IPS DF 6.9 (cell line): Measurements from ENCODE around the gene MFSD6L.

ENCODE experiments used
- DNase-seq: peaks from one replicate; pipeline ENCODE4 v3.0.0-alpha.2; 2013; ENCODE audit warnings: low read depth, low spot score
- H3K27ac ChIP-seq: one replicate; pipeline ENCODE4 v1.5.1; 2013; ENCODE audit warnings: low read length, control low read depth
- H3K27me3 ChIP-seq: 2 replicates; pipeline ENCODE4 v1.6.1; 2013; ENCODE audit warnings: mild to moderate bottlenecking, low read length; ENCODE audit not compliant: control insufficient read depth, insufficient read depth
- H3K36me3 ChIP-seq: 2 replicates; pipeline ENCODE4 v1.6.1; 2013; ENCODE audit warnings: low read length; ENCODE audit not compliant: control insufficient read depth, insufficient read depth
- H3K4me1 ChIP-seq: 2 replicates; pipeline ENCODE4 v1.6.1; 2013; ENCODE audit warnings: low read length; ENCODE audit not compliant: control insufficient read depth, insufficient read depth
- H3K4me3 ChIP-seq: 2 replicates; pipeline ENCODE4 v1.5.1; 2013; ENCODE audit warnings: mild to moderate bottlenecking, low read length
- H3K9me3 ChIP-seq: 2 replicates; pipeline ENCODE4 v1.6.1; 2013; ENCODE audit warnings: low read length, inconsistent platforms; ENCODE audit not compliant: control insufficient read depth, insufficient read depth
- WGBS: extraction: QIAGEN DNeasy Blood & Tissue Kit; methylation state at CpG from one replicate; pipeline ENCODE4 v1.1.7; 2013; ENCODE audit warnings: mixed read lengths, missing lambda C conversion rate; ENCODE audit not compliant: insufficient read length, insufficient coverage; 5-methylcytosine and 5-hydroxymethylcytosine counted together

MFSD6L gene

GRCh38 chr17:8791910-8792270 is 7.3 kb downstream of the MFSD6L start:
- H3K4me1 ChIP-seq = no peaks in the 10 kb centered on the region
- H3K27me3 ChIP-seq = no peaks in the 10 kb centered on the region
- no peaks in the 10 kb centered on the region; the same call in 1 of the 2 replicates for H3K9me3 ChIP-seq
- no CpG with 5 or more reads among the region's 2 CpGs for WGBS
- no peaks in the 10 kb centered on the region for H3K36me3 ChIP-seq
- H3K4me3 ChIP-seq = no peak overlapping the region
- H3K27ac ChIP-seq = no peak overlapping the region
- DNase-seq = no peak

DNA sequence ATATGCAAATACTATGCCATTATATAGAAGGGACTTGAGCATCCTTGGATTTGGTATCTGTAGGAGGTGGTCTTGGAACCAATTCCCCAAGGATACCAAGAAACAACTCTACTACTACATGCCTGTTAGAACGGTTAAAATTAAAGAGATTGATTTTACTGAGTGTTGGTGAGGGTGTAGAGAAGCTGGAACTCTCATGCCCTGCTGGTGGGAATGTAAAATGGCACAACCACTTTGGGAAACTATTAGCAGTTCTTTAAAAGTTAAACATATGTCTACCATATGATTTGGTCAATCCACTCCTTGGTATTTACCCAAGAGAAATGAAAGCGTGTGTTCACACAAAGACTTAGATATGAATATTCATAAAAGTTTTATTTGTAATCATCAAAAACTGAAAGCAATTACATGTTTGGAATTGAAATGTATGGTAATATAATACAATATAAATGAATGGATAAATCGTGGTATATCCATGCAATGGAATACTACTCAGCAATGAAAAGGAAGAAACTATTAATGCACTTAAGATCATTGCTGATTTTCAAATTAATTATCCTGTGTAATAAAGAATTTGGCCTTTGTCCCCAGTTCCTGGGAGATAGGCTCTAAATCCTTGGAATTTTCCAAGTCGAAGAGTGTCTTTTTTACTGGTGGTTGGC is 7.8 kb downstream of the MFSD6L start:
- H3K27me3 ChIP-seq = no peaks in the 10 kb centered on the region
- no peaks in the 10 kb centered on the region for H3K4me1 ChIP-seq
- WGBS = no CpG with 5 or more reads among the region's 4 CpGs
- H3K36me3 ChIP-seq = no peaks in the 10 kb centered on the region
- no peaks in the 10 kb centered on the region; the same call in 1 of the 2 replicates for H3K9me3 ChIP-seq
- H3K27ac ChIP-seq = no peak overlapping the region
- DNase-seq = no peak
- H3K4me3 ChIP-seq = no peak overlapping the region

GRCh38 chr17:8789743-8790142 is 9.4 kb downstream of the MFSD6L start:
- DNase-seq = no peak

DNA sequence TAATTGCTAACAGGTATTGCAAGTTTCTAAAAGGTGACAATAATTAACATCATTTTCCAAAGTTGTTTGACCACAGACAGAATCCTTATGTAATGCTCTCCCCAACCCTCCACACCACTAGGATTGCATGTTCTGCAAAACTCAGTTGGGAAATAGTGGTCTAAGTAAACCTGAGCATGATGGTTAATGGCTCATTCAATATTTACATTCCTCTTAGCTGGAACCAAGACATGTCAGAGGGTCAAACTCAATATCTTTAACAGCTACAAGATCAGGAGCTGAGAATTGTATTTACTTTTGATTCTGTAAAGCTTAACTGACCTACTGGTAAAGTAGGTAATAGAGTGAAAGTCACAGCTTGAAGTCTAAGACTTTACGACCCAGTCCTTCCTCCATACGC is 10.2 kb downstream of the MFSD6L start:
- no CpG with 5 or more reads among the region's 2 CpGs for WGBS
- no peaks in the 10 kb centered on the region for H3K27me3 ChIP-seq
- no peak overlapping the region for H3K4me3 ChIP-seq

More at GRCh38 chr17:8789743-8790142, 9.4 kb downstream of the MFSD6L start:
- no CpG with 5 or more reads among the region's 10 CpGs for WGBS
- Histone ChIP-seq H3K27me3 (no peaks in the 10 kb centered on the region), H3K4me1 (no peaks in the 10 kb centered on the region; the same call in 1 of the 2 replicates), H3K27ac (no peak overlapping the region), H3K36me3 (no peaks in the 10 kb centered on the region), H3K9me3 (no peaks in the 10 kb centered on the region; the same call in 1 of the 2 replicates), H3K4me3 (no peak overlapping the region)

GRCh38 chr17:8785547-8786413 is 13.4 kb downstream of the MFSD6L start:
- no peaks in the 10 kb centered on the region for H3K36me3 ChIP-seq
- H3K27me3 ChIP-seq = no peaks in the 10 kb centered on the region
- H3K27ac ChIP-seq = no peak overlapping the region
- no peak overlapping the region for H3K4me3 ChIP-seq
- WGBS = no CpG with 5 or more reads among the region's 19 CpGs
- H3K9me3 ChIP-seq = no peaks in the 10 kb centered on the region
- DNase-seq = no peak
- no peaks in the 10 kb centered on the region; the same call in 1 of the 2 replicates for H3K4me1 ChIP-seq

More for the DNA sequence above, 10.2 kb downstream of the MFSD6L start:
- no peak overlapping the region for H3K27ac ChIP-seq
- DNase-seq = no peak
- H3K9me3 ChIP-seq = no peaks in the 10 kb centered on the region; the same call in 1 of the 2 replicates
- no peaks in the 10 kb centered on the region; the same call in 1 of the 2 replicates for H3K4me1 ChIP-seq
- no peaks in the 10 kb centered on the region for H3K36me3 ChIP-seq

DNA sequence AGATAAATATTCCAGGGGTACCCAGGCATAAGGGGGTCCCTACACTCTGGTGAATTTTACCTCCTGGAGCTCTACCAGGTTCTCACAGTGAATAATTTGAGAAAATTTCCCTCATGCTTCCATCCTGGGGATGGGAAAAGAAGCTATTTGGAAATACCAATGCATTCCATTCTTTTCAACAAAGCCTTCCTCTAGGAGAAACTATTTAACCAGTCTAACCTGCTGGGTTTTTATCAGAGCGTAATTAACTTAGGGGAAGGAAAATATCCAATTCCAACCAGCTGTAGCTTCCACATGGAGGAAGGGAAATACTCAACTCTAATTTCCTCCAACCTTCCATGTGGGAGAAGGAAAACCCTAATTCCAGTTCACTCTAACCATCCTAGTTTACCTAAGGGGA is 17.0 kb downstream of the MFSD6L start:
- no peaks in the 10 kb centered on the region for H3K9me3 ChIP-seq
- H3K27ac ChIP-seq = no peak overlapping the region
- no peak for DNase-seq
- no peaks in the 10 kb centered on the region for H3K27me3 ChIP-seq
- no peaks in the 10 kb centered on the region; the same call in 1 of the 2 replicates for H3K4me1 ChIP-seq
- H3K4me3 ChIP-seq = no peak overlapping the region
- no peaks in the 10 kb centered on the region for H3K36me3 ChIP-seq
- no CpG with 5 or more reads among the region's 1 CpG for WGBS

- Histone ChIP-seq H3K27me3 (no peaks in the 10 kb centered on the region), H3K36me3 (no peaks in the 10 kb centered on the region), H3K27ac (no peak overlapping the region), H3K9me3 (no peaks in the 10 kb centered on the region), H3K4me1 (no peaks in the 10 kb centered on the region; the same call in 1 of the 2 replicates), H3K4me3 (no peak overlapping the region)
- WGBS = no CpG with 5 or more reads among the region's 4 CpGs
- DNase-seq = no peak
Observed at GRCh38 chr17:8781776-8782175, 17.4 kb downstream of the MFSD6L start.

DNA sequence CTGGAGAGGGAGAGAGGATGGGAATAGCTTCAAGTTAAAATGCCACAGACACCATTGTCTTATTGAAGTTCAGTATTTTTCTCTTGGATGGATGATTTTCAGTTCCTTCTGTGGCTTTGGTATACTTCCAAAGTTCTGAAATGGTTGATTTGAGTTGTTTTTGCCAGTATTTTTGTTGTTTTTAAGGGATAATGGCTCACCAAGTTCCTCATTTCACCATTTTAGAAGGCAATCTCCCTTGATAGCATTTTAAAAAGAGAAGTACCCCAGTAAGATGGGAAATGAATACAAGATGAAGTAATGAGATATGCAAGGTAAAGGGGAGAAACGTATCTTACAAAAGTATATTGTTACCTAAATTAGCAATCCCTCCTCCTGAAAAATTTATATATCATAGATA is 22.3 kb downstream of the MFSD6L start:
- H3K4me3 ChIP-seq = no peak overlapping the region
- H3K27me3 ChIP-seq = no peaks in the 10 kb centered on the region
- WGBS = no CpG with 5 or more reads among the region's 1 CpG
- H3K4me1 ChIP-seq = no peaks in the 10 kb centered on the region
- DNase-seq = no peak
- H3K9me3 ChIP-seq = no peaks in the 10 kb centered on the region
- no peak overlapping the region for H3K27ac ChIP-seq
- H3K36me3 ChIP-seq = no peaks in the 10 kb centered on the region

GRCh38 chr17:8776248-8776647 is 22.9 kb downstream of the MFSD6L start:
- Histone ChIP-seq H3K36me3 (no peaks in the 10 kb centered on the region), H3K9me3 (no peaks in the 10 kb centered on the region), H3K4me3 (no peak overlapping the region), H3K27me3 (no peaks in the 10 kb centered on the region), H3K4me1 (no peaks in the 10 kb centered on the region), H3K27ac (no peak overlapping the region)
- no peak for DNase-seq

GRCh38 chr17:8766731-8767130 is 32.4 kb downstream of the MFSD6L start:
- Histone ChIP-seq H3K4me1 (no peaks in the 10 kb centered on the region), H3K27me3 (no peaks in the 10 kb centered on the region), H3K27ac (no peak overlapping the region), H3K4me3 (no peak overlapping the region), H3K36me3 (no peaks in the 10 kb centered on the region), H3K9me3 (no peaks in the 10 kb centered on the region)
- no CpG with 5 or more reads among the region's 2 CpGs for WGBS
- DNase-seq = no peak
